WTC11 (cell line): Measurements from ENCODE around the gene POLR3B.

ENCODE experiments used
- ATF3 ChIP-seq: sonication (generic); formaldehyde crosslinking; conservative IDR thresholded peaks from 2 replicates; pipeline ENCODE4 v1.8.1; 2022; ENCODE audit warnings: mild to moderate bottlenecking, missing genetic modification reagents
- CBFB ChIP-seq: sonication (generic); formaldehyde crosslinking; IDR thresholded peaks from 2 replicates; pipeline ENCODE4 v1.8.1; 2022; ENCODE audit warnings: mild to moderate bottlenecking, low read depth, missing genetic modification reagents
- CTCF ChIP-seq: fragments of 200-600 bp; IDR thresholded peaks from 2 replicates; pipeline ENCODE4 v1.8.0; 2022; ENCODE audit warnings: antibody characterized with exemption
- GTF2I ChIP-seq: fragments of 250-450 bp; sonication (Bioruptor Pico); conservative IDR thresholded peaks from 2 replicates; pipeline ENCODE4 v1.4.0; 2021; ENCODE audit warnings: mild to moderate bottlenecking
- IRF1 ChIP-seq: sonication (generic); formaldehyde crosslinking; IDR thresholded peaks from 2 replicates; pipeline ENCODE4 v1.8.0; 2023; ENCODE audit warnings: missing genetic modification reagents
- MLX ChIP-seq: sonication (generic); formaldehyde crosslinking; IDR thresholded peaks from 2 replicates; pipeline ENCODE4 v1.8.1; 2023; ENCODE audit warnings: mild to moderate bottlenecking, missing genetic modification reagents, moderate library complexity
- MXD4 ChIP-seq: fragments of 250-450 bp; sonication (Bioruptor Pico); IDR thresholded peaks from 2 replicates; pipeline ENCODE4 v1.8.0; 2021; ENCODE audit warnings: mild to moderate bottlenecking, moderate library complexity, borderline replicate concordance
- ZNF121 ChIP-seq: sonication (generic); formaldehyde crosslinking; IDR thresholded peaks from 2 replicates; pipeline ENCODE4 v1.8.0; 2023; ENCODE audit warnings: missing genetic modification reagents

GRCh38 chr12:106459534-106459933 lies 102.0 kb downstream of the POLR3B start:
- no peak for TF ChIP-seq CTCF
- no peak for TF ChIP-seq MLX (CRISPR knock-in tag)
- no peak for TF ChIP-seq CBFB (CRISPR knock-in tag)
- no peak for TF ChIP-seq ZNF121 (CRISPR knock-in tag)
- TF ChIP-seq GTF2I (CRISPR knock-in tag), result no peak
- no peak for TF ChIP-seq IRF1 (CRISPR knock-in tag)
- no peak for TF ChIP-seq MXD4 (CRISPR knock-in tag)
- no peak for TF ChIP-seq ATF3 (CRISPR knock-in tag)
